H1 (cell line): ENCODE data around the gene BEAN1. TPM values are rescaled to one million over a fixed set of nuclear protein-coding genes. Genes with fewer than 3 reads are reported as not detected.

Experiments used
- CTCF ChIA-PET: fragments of 300-600 bp; sonication (Branson Sonifier 250); formaldehyde crosslinking; loops from one replicate; lab custom pipeline; 2021; ENCODE audit not compliant: partially characterized antibody; lab: Charles Lee
- POLR2A ChIA-PET: fragments of 300-600 bp; sonication (Branson Sonifier 250); formaldehyde crosslinking; loops from one replicate; lab custom pipeline; 2021; ENCODE audit warnings: inconsistent platforms; ENCODE audit not compliant: partially characterized antibody; lab: Charles Lee
- DNase-seq, 2 experiments: peaks; one replicate each; pipeline versions ENCODE4 v3.0.0 to v3.0.0-alpha.2; 2010 to 2022; ENCODE audit warnings: low spot score in 2 of 2, low read depth in 1 of 2, mixed read lengths in 1 of 2
- FAIRE-seq: peaks from 2 replicates; lab custom pipeline; 2011; peaks lifted over from hg19 to GRCh38; lab: Jason Lieb, UNC
- H2AFZ ChIP-seq: 2 replicates; pipeline ENCODE4 v1.8.1; 2012; ENCODE audit warnings: low read length, inconsistent platforms
- H2AK5ac ChIP-seq: 2 replicates; pipeline ENCODE4 v1.6.1; 2013; ENCODE audit warnings: low read depth, low read length
- H2BK120ac ChIP-seq: replicated peaks from 2 replicates; pipeline ENCODE3; 2013; ENCODE audit warnings: low read depth, low read length, inconsistent platforms
- H2BK12ac ChIP-seq: 2 replicates; pipeline ENCODE4 v1.6.1; 2013; ENCODE audit warnings: low read depth, low read length
- H2BK15ac ChIP-seq: 2 replicates; pipeline ENCODE4 v1.6.1; 2013; ENCODE audit warnings: low read length
- H2BK20ac ChIP-seq: 2 replicates; pipeline ENCODE4 v1.6.1; 2013; ENCODE audit warnings: low read length
- H2BK5ac ChIP-seq: 2 replicates; pipeline ENCODE4 v1.6.1; 2013; ENCODE audit warnings: low read depth, low read length
- H3K14ac ChIP-seq: 2 replicates; pipeline ENCODE4 v1.6.1; 2013; ENCODE audit warnings: inconsistent platforms; ENCODE audit not compliant: insufficient read length
- H3K18ac ChIP-seq: 2 replicates; pipeline ENCODE4 v1.6.1; 2013; ENCODE audit warnings: low read length; ENCODE audit errors: extremely low read depth
- H3K23ac ChIP-seq: 2 replicates; pipeline ENCODE4 v1.6.1; 2013; ENCODE audit warnings: inconsistent platforms; ENCODE audit not compliant: insufficient read length
- H3K23me2 ChIP-seq: 2 replicates; pipeline ENCODE4 v1.6.1; 2013; ENCODE audit warnings: low read depth, low read length
- H3K27ac ChIP-seq: 2 replicates; pipeline ENCODE4 v1.6.1; 2011; ENCODE audit warnings: low read depth, low read length, inconsistent platforms
- H3K27me3 ChIP-seq, 4 experiments: replicated peaks in 1 of 4; 1 replicate in 1 of 4; 2 replicates in 3 of 4; pipeline versions ENCODE4 v1.6.1 to v1.8.1; 2011 to 2013; ENCODE audit warnings: low read length in 3 of 4, mild to moderate bottlenecking in 3 of 4, inconsistent platforms in 2 of 4, mixed read lengths in 2 of 4, moderate library complexity in 1 of 4; ENCODE audit not compliant: control insufficient read depth in 3 of 4, insufficient read depth in 3 of 4; ENCODE audit errors: extremely low read depth in 1 of 4
- H3K36me3 ChIP-seq, 4 experiments: 2 replicates each; pipeline versions ENCODE4 v1.6.1 to v1.8.1; 2011 to 2013; ENCODE audit warnings: mild to moderate bottlenecking in 4 of 4, low read length in 3 of 4, moderate library complexity in 2 of 4, control low read depth in 1 of 4, inconsistent platforms in 1 of 4; ENCODE audit not compliant: insufficient read depth in 4 of 4, control insufficient read depth in 2 of 4
- H3K4ac ChIP-seq: replicated peaks from 2 replicates; pipeline ENCODE3; 2013; ENCODE audit warnings: low read length, low read depth, mixed read lengths, inconsistent platforms; ENCODE audit not compliant: insufficient read length
- H3K4me1 ChIP-seq, 4 experiments: replicated peaks in 1 of 4; 1 replicate in 1 of 4; 2 replicates in 3 of 4; pipeline versions ENCODE4 v1.6.1 to v1.8.1; 2011 to 2013; ENCODE audit warnings: low read length in 3 of 4, inconsistent platforms in 2 of 4, mixed read lengths in 1 of 4; ENCODE audit not compliant: insufficient read depth in 4 of 4, control insufficient read depth in 3 of 4
- H3K4me2 ChIP-seq, 2 experiments: 2 replicates each; pipeline versions ENCODE4 v1.6.1 to v1.8.1; 2011 to 2013; ENCODE audit warnings: low read depth in 2 of 2, low read length in 2 of 2, control low read depth in 1 of 2, inconsistent platforms in 1 of 2, mild to moderate bottlenecking in 1 of 2; ENCODE audit not compliant: insufficient read depth in 1 of 2
- H3K4me3 ChIP-seq, 4 experiments: fragments of 200-600, 300-600 bp in 1 of 4; sonication (generic), shearing (Covaris generic), sonication (Bioruptor Twin) in 1 of 4; 2 replicates each; pipeline versions ENCODE4 v1.5.1 to v1.8.1; 2011 to 2016; ENCODE audit warnings: low read length in 4 of 4, low read depth in 3 of 4, control low read depth in 2 of 4, inconsistent platforms in 2 of 4, mild to moderate bottlenecking in 2 of 4, mixed read lengths in 1 of 4, moderate library complexity in 1 of 4; ENCODE audit not compliant: insufficient read depth in 2 of 4; ENCODE audit errors: extremely low read depth in 1 of 4
- H3K56ac ChIP-seq: replicated peaks from 2 replicates; pipeline ENCODE3; 2013; ENCODE audit warnings: low read depth, mild to moderate bottlenecking, mixed read lengths, low read length, inconsistent platforms; ENCODE audit not compliant: insufficient read length
- H3K79me1 ChIP-seq: 2 replicates; pipeline ENCODE4 v1.6.1; 2013; ENCODE audit warnings: low read depth, low read length, control low read depth
- H3K79me2 ChIP-seq, 2 experiments: 2 replicates each; pipeline versions ENCODE4 v1.6.1 to v1.8.1; 2012 to 2013; ENCODE audit warnings: low read length in 2 of 2, mild to moderate bottlenecking in 2 of 2, inconsistent platforms in 1 of 2; ENCODE audit not compliant: insufficient read depth in 2 of 2, control insufficient read depth in 1 of 2
- H3K9ac ChIP-seq, 4 experiments: replicated peaks in 1 of 4; 1 replicate in 1 of 4; 2 replicates in 3 of 4; pipeline versions ENCODE4 v1.6.1 to v1.8.1; 2011 to 2013; ENCODE audit warnings: low read depth in 3 of 4, low read length in 3 of 4, control low read depth in 2 of 4, mild to moderate bottlenecking in 2 of 4, moderate library complexity in 2 of 4, inconsistent platforms in 1 of 4; ENCODE audit errors: extremely low read depth in 1 of 4
- H3K9me3 ChIP-seq, 2 experiments: 2 replicates each; pipeline versions ENCODE4 v1.6.1 to v1.8.1; 2012 to 2013; ENCODE audit warnings: mild to moderate bottlenecking in 2 of 2, moderate library complexity in 2 of 2, control low read depth in 1 of 2, inconsistent platforms in 1 of 2, low read depth in 1 of 2, low read length in 1 of 2, mixed read lengths in 1 of 2; ENCODE audit not compliant: insufficient read depth in 2 of 2
- H4K20me1 ChIP-seq, 2 experiments: replicated peaks in 1 of 2; 2 replicates each; pipeline versions ENCODE3 to v1.8.1; 2011 to 2013; ENCODE audit warnings: inconsistent platforms in 2 of 2, low read length in 2 of 2, mild to moderate bottlenecking in 1 of 2; ENCODE audit not compliant: insufficient read depth in 2 of 2, control insufficient read depth in 1 of 2
- H4K5ac ChIP-seq: 2 replicates; pipeline ENCODE4 v1.6.1; 2013; ENCODE audit warnings: low read length, low read depth, mixed read lengths, inconsistent platforms; ENCODE audit not compliant: insufficient read length
- H4K8ac ChIP-seq: 2 replicates; pipeline ENCODE4 v1.8.0; 2013; ENCODE audit warnings: mild to moderate bottlenecking, moderate library complexity, low read length, inconsistent platforms; ENCODE audit not compliant: insufficient read depth; ENCODE audit errors: extremely low read depth
- H4K91ac ChIP-seq: replicated peaks from 2 replicates; pipeline ENCODE3; 2013; ENCODE audit warnings: low read length, mixed read lengths, inconsistent platforms; ENCODE audit not compliant: insufficient read length
- BACH1 ChIP-seq: IDR thresholded peaks from 2 replicates; pipeline ENCODE4 v1.6.1; 2012; ENCODE audit warnings: low read length, improper control_type of control experiment
- BRCA1 ChIP-seq: IDR thresholded peaks from 2 replicates; pipeline ENCODE4 v1.6.1; 2012; ENCODE audit warnings: low read depth, low read length, improper control_type of control experiment
- CBX5 ChIP-seq: fragments of 300-800, 300-1000 bp; sonication (generic); IDR thresholded peaks from 2 replicates; pipeline ENCODE4 v1.7.1; 2016; ENCODE audit warnings: antibody characterized with exemption, low read length, low read depth
- CHD1 ChIP-seq: IDR thresholded peaks from 2 replicates; pipeline ENCODE4 v1.6.1; 2012; ENCODE audit warnings: low read depth, low read length, improper control_type of control experiment
- CHD2 ChIP-seq: IDR thresholded peaks from 2 replicates; pipeline ENCODE4 v1.6.1; 2012; ENCODE audit warnings: low read length, improper control_type of control experiment
- CTBP2 ChIP-seq: IDR thresholded peaks from 2 replicates; pipeline ENCODE4 v1.7.0; 2011; ENCODE audit warnings: borderline replicate concordance, mild to moderate bottlenecking, moderate library complexity, mixed read lengths, low read length; ENCODE audit not compliant: insufficient read depth, insufficient read length
- GTF2F1 ChIP-seq: IDR thresholded peaks from 2 replicates; pipeline ENCODE4 v1.6.1; 2012; ENCODE audit warnings: low read depth, low read length, improper control_type of control experiment, borderline replicate concordance
- KDM1A ChIP-seq: fragments of 200-600, 300-600 bp; sonication (generic); IDR thresholded peaks from 2 replicates; pipeline ENCODE4 v1.7.1; 2016; ENCODE audit warnings: mild to moderate bottlenecking, low read length, borderline replicate concordance
- NRF1 ChIP-seq: IDR thresholded peaks from 2 replicates; pipeline ENCODE4 v1.6.1; 2011; ENCODE audit warnings: mild to moderate bottlenecking, low read depth, low read length, improper control_type of control experiment
- PHF8 ChIP-seq: fragments of 200-600 bp; sonication (generic); conservative IDR thresholded peaks from 2 replicates; pipeline ENCODE4 v1.7.1; 2012; ENCODE audit warnings: low read depth, mild to moderate bottlenecking, inconsistent platforms, low read length, moderate library complexity
- POU5F1 ChIP-seq: IDR thresholded peaks from 2 replicates; pipeline ENCODE4 v1.6.1; 2011; ENCODE audit warnings: low read depth, mild to moderate bottlenecking, low read length, moderate library complexity
- SRF ChIP-seq: IDR thresholded peaks from 2 replicates; pipeline ENCODE4 v1.6.1; 2011; ENCODE audit warnings: mild to moderate bottlenecking, low read depth, low read length, moderate library complexity
- TAF1 ChIP-seq: IDR thresholded peaks from 2 replicates; pipeline ENCODE4 v1.6.1; 2011; ENCODE audit warnings: mild to moderate bottlenecking, low read depth, low read length
- TBP ChIP-seq: IDR thresholded peaks from 2 replicates; pipeline ENCODE4 v1.6.1; 2011; ENCODE audit warnings: low read depth, low read length, improper control_type of control experiment
- TCF12 ChIP-seq: IDR thresholded peaks from 2 replicates; pipeline ENCODE4 v1.6.1; 2011; ENCODE audit warnings: low read depth, mild to moderate bottlenecking, low read length
- WGBS, 2 experiments: shearing (Covaris generic) in 1 of 2; methylation state at CpG; one replicate each; pipeline versions ENCODE4 v1.1.6 to v1.1.7; 2013 to 2015; ENCODE audit warnings: low lambda C conversion rate in 2 of 2, mixed read lengths in 2 of 2, inconsistent platforms in 1 of 2, low coverage in 1 of 2, missing lambda C conversion rate in 1 of 2; ENCODE audit not compliant: insufficient replicate concordance in 2 of 2, insufficient coverage in 1 of 2, insufficient read length in 1 of 2; ENCODE audit errors: extremely low coverage in 1 of 2, missing lambda C conversion rate in 1 of 2; 5-methylcytosine and 5-hydroxymethylcytosine counted together
- polyA plus RNA-seq, 7 experiments: library from polyadenylated mRNA; depleted of rRNA in 3 of 7; stranded (reverse) in 5 of 7; unstranded in 2 of 7; fragments of >200 nt in 5 of 7; fragments of 200-250 nt in 2 of 7; gene quantifications; 1 replicate in 5 of 7; 2 replicates in 1 of 7; 4 replicates in 1 of 7; pipeline versions ENCODE4 v1.2.1 to v1.2.3, GENCODE V29; 2011 to 2013; ENCODE audit warnings: missing spikeins in 2 of 7, mixed read lengths in 2 of 7
- total RNA-seq: library from RNA; stranded (reverse); fragmentation: NEBNext Ultra II Directional; extraction: Animal tissue kit (Norgen Biotek cat#: 25700); gene quantifications from 2 replicates; pipeline ENCODE4 v1.2.1, GENCODE V29; 2021

The BEAN1 gene
- total and polyA plus RNA-seq, 2 of the 8 experiments (the other 6 are each of a cell fraction or from before 2014, with no cell fraction given): 0.08 TPM; not detected in 1

GRCh38 chr16:66397736-66398433, 29.2 kb upstream of the BEAN1 start:
- no peaks in the 10 kb centered on the region for H3K23me2 ChIP-seq
- no peak overlapping the region for H3K4me3 ChIP-seq
- H3K23ac ChIP-seq: no peak overlapping the region
- H2BK5ac ChIP-seq: no peak overlapping the region
- no peak overlapping the region for H3K18ac ChIP-seq
- no peaks in the 10 kb centered on the region for H3K36me3 ChIP-seq
- H3K9me3 ChIP-seq: no peaks in the 10 kb centered on the region
- 85% methylated on average over 4 of the region's 5 CpGs; no CpG with 5 or more reads in 1 of the 2 experiments for WGBS, 2 experiments
- no peak overlapping the region for H2BK12ac ChIP-seq
- no peak overlapping the region for H2BK20ac ChIP-seq
- peaks cover 0 to 5% (median 1%) of the 10 kb centered on the region in 4 experiments; a peak in 2 of 7 replicates for H3K4me1 ChIP-seq
- no peak overlapping the region for H2AFZ ChIP-seq
- no peaks in the 10 kb centered on the region; a peak in 1 of 7 replicates for H3K27me3 ChIP-seq
- H3K4me2 ChIP-seq: no peak overlapping the region
- ChIA-PET POLR2A (no interaction called here), CTCF (no interaction called here)
- H3K14ac ChIP-seq: no peak overlapping the region
- no peak overlapping the region for H3K4ac ChIP-seq
- H3K79me1 ChIP-seq: no peaks in the 10 kb centered on the region; the same call in 1 of the 2 replicates
- H3K56ac ChIP-seq: no peak overlapping the region
- H3K9ac ChIP-seq: no peak overlapping the region
- no peak overlapping the region for H4K5ac ChIP-seq
- H3K79me2 ChIP-seq: no peaks in the 10 kb centered on the region
- no peak overlapping the region for H2AK5ac ChIP-seq
- no peak overlapping the region for H3K27ac ChIP-seq
- H2BK120ac ChIP-seq: no peak overlapping the region
- FAIRE-seq (no peak), DNase-seq (no peak)
- H4K91ac ChIP-seq: no peak overlapping the region
- H4K20me1 ChIP-seq: no peaks in the 10 kb centered on the region
- H2BK15ac ChIP-seq: no peak overlapping the region
- H4K8ac ChIP-seq: no peak overlapping the region
- TF ChIP-seq TCF12 (no peak), BRCA1 (no peak), SRF (no peak), CTBP2 (no peak), CHD1 (no peak), KDM1A (no peak), BACH1 (no peak), GTF2F1 (no peak), POU5F1 (no peak), CBX5 (no peak), TAF1 (no peak), CHD2 (no peak), PHF8 (no peak), TBP (no peak), NRF1 (no peak)
